ENCODE measurements around the gene CCZ1.
"Not testable (repeated sequence)": the region's sequence is repeated elsewhere in the genome, so short reads cannot be mapped to it uniquely, and the experiment has no call there.

DNA sequence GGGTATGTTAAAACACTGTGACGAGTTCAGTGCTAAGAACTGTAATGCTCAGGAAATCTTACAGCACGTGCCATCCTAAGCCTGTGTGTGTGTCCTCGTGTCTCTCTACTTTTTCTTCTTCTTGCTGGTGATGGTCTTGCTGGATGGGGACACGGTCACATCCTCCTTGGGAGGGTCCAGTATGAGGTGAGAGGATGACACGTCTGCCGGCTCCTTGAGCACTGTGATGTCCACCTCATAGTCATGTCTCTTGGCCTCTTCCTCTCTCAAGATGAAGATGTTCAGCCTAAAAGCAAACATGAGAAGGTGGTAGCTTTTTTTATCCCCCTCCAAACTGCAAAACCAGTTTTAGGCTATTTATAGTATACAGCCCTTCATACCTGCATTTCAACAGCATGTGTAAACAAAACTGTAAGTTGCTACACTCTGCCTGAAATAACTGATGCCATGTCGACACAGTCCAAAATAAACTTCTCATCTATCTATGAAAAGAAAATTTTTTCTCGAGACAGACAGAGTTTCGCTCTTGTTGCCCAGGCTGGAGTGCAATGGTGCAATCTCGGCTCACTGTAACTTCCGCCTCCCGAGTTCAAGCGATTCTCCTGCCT, 27.8 kb downstream of the CCZ1 start:
- TF ChIP-seq SIN3A (IDR thresholded peaks at IDR 0.05; ENCODE audit: low read depth, low read length); NFYA (IDR thresholded peaks at IDR 0.05; ENCODE audit: borderline replicate concordance, low read depth, low read length); EZH2 (IDR thresholded peaks at IDR 0.05; ENCODE audit: borderline replicate concordance, control insufficient read depth, low read depth, low read length): not testable (repeated sequence)
- TF ChIP-seq, protein P1, sequence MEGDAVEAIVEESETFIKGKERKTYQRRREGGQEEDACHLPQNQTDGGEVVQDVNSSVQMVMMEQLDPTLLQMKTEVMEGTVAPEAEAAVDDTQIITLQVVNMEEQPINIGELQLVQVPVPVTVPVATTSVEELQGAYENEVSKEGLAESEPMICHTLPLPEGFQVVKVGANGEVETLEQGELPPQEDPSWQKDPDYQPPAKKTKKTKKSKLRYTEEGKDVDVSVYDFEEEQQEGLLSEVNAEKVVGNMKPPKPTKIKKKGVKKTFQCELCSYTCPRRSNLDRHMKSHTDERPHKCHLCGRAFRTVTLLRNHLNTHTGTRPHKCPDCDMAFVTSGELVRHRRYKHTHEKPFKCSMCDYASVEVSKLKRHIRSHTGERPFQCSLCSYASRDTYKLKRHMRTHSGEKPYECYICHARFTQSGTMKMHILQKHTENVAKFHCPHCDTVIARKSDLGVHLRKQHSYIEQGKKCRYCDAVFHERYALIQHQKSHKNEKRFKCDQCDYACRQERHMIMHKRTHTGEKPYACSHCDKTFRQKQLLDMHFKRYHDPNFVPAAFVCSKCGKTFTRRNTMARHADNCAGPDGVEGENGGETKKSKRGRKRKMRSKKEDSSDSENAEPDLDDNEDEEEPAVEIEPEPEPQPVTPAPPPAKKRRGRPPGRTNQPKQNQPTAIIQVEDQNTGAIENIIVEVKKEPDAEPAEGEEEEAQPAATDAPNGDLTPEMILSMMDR (IDR thresholded peaks at IDR 0.05 in 2 of 3, conservative IDR thresholded peaks at IDR 0.05 in 1 of 3; ENCODE audit: control insufficient read depth in 2 of 3, extremely low read depth in 1 of 3, insufficient read depth in 1 of 3, low read depth in 3 of 3, low read length in 3 of 3), result not testable (repeated sequence)
- TF ChIP-seq, protein P2, sequence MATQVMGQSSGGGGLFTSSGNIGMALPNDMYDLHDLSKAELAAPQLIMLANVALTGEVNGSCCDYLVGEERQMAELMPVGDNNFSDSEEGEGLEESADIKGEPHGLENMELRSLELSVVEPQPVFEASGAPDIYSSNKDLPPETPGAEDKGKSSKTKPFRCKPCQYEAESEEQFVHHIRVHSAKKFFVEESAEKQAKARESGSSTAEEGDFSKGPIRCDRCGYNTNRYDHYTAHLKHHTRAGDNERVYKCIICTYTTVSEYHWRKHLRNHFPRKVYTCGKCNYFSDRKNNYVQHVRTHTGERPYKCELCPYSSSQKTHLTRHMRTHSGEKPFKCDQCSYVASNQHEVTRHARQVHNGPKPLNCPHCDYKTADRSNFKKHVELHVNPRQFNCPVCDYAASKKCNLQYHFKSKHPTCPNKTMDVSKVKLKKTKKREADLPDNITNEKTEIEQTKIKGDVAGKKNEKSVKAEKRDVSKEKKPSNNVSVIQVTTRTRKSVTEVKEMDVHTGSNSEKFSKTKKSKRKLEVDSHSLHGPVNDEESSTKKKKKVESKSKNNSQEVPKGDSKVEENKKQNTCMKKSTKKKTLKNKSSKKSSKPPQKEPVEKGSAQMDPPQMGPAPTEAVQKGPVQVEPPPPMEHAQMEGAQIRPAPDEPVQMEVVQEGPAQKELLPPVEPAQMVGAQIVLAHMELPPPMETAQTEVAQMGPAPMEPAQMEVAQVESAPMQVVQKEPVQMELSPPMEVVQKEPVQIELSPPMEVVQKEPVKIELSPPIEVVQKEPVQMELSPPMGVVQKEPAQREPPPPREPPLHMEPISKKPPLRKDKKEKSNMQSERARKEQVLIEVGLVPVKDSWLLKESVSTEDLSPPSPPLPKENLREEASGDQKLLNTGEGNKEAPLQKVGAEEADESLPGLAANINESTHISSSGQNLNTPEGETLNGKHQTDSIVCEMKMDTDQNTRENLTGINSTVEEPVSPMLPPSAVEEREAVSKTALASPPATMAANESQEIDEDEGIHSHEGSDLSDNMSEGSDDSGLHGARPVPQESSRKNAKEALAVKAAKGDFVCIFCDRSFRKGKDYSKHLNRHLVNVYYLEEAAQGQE (IDR thresholded peaks at IDR 0.05; ENCODE audit: low read depth, low read length), result not testable (repeated sequence)

All from GM12878 (cell line).